GM12864 (cell line): ENCODE data around the gene KNTC1.
"Not testable (repeated sequence)": the region's sequence is repeated elsewhere in the genome, so short reads cannot be mapped to it uniquely, and the experiment has no call there.

Experiments used
- DNase-seq: peaks from one replicate; pipeline ENCODE4 v3.0.0-alpha.2; 2011; ENCODE audit warnings: low read depth
- H3K4me3 ChIP-seq: 2 replicates; pipeline ENCODE4 v1.5.1; 2011; ENCODE audit warnings: mild to moderate bottlenecking, low read depth, low read length, control low read depth
- CTCF ChIP-seq: IDR thresholded peaks from 2 replicates; pipeline ENCODE4 v1.5.1; 2011; ENCODE audit warnings: low read depth, mild to moderate bottlenecking, moderate library complexity, low read length, control low read depth, inconsistent platforms; ENCODE audit errors: missing control alignments

Gene KNTC1

GRCh38 chr12:122569288-122569687, 42.2 kb downstream of the KNTC1 start:
- H3K4me3 ChIP-seq, result no peak overlapping the region
- DNase-seq, result no peak
- TF ChIP-seq CTCF, result no peak

GRCh38 chr12:122570006-122570405, 43.0 kb downstream of the KNTC1 start:
- not testable (repeated sequence) for H3K4me3 ChIP-seq, DNase-seq

GRCh38 chr12:122571821-122572220, 44.8 kb downstream of the KNTC1 start:
- TF ChIP-seq CTCF, result no peak
- no peak overlapping the region for H3K4me3 ChIP-seq
- DNase-seq, result no peak

GRCh38 chr12:122583294-122583693, 56.2 kb downstream of the KNTC1 start:
- not testable (repeated sequence) for DNase-seq, H3K4me3 ChIP-seq

GRCh38 chr12:122584177-122584863, 57.3 kb downstream of the KNTC1 start:
- no peak for TF ChIP-seq CTCF
- H3K4me3 ChIP-seq, result no peak overlapping the region
- DNase-seq, result no peak

- TF ChIP-seq CTCF, result no peak
- no peak overlapping the region for H3K4me3 ChIP-seq
- DNase-seq, result no peak
Measured at GRCh38 chr12:122590990-122591389, 63.9 kb downstream of the KNTC1 start.

GRCh38 chr12:122591966-122592365, 64.9 kb downstream of the KNTC1 start:
- not testable (repeated sequence) for DNase-seq, H3K4me3 ChIP-seq

- not testable (repeated sequence) for DNase-seq, H3K4me3 ChIP-seq
Measured at GRCh38 chr12:122592543-122592942, 65.5 kb downstream of the KNTC1 start.

GRCh38 chr12:122593910-122594309, 66.9 kb downstream of the KNTC1 start:
- no peak for TF ChIP-seq CTCF
- no peak overlapping the region for H3K4me3 ChIP-seq
- DNase-seq, result no peak
